ENCODE results near the gene ARHGAP26.

ARHGAP26 gene

GRCh38 chr5:142805339-142805738 is 35.2 kb downstream of the ARHGAP26 start:
- intact Hi-C loops (cut with DNase I) = no loop called here
- DNase-seq = no peak

- intact Hi-C loops (cut with DNase I) = no loop called here
- DNase-seq = no peak
Observed at GRCh38 chr5:142806841-142807267, 36.7 kb downstream of the ARHGAP26 start.

GRCh38 chr5:142807372-142807911 is 37.3 kb downstream of the ARHGAP26 start:
- peak in 4 of 42 donors; percentile 11 to 46 (median 27) for DNase-seq
- intact Hi-C loops (cut with DNase I) = no loop called here

GRCh38 chr5:142808878-142809598 is 38.9 kb downstream of the ARHGAP26 start:
- peak in 3 of 42 donors; percentile 20 to 32 (median 27) for DNase-seq
- intact Hi-C loops (cut with DNase I) = no loop called here

- intact Hi-C loops (cut with DNase I) = no loop called here
- no peak for DNase-seq
Observed at GRCh38 chr5:142810081-142810480, 39.9 kb downstream of the ARHGAP26 start.

GRCh38 chr5:142810743-142811290 is 40.6 kb downstream of the ARHGAP26 start:
- intact Hi-C loops (cut with DNase I) = no loop called here
- peak in 2 of 42 donors; percentile 17 to 37 for DNase-seq

GRCh38 chr5:142811866-142812557 is 41.8 kb downstream of the ARHGAP26 start:
- intact Hi-C loops (cut with DNase I) = no loop called here
- no peak for DNase-seq

GRCh38 chr5:142813220-142813619 is 43.0 kb downstream of the ARHGAP26 start:
- DNase-seq = no peak
- intact Hi-C loops (cut with DNase I) = no loop called here

GRCh38 chr5:142814122-142814521 is 43.9 kb downstream of the ARHGAP26 start:
- no peak for DNase-seq
- intact Hi-C loops (cut with DNase I) = no loop called here

- DNase-seq = no peak
- intact Hi-C loops (cut with DNase I) = no loop called here
Observed at GRCh38 chr5:142815469-142815868, 45.3 kb downstream of the ARHGAP26 start.

GRCh38 chr5:142816531-142817430 is 46.6 kb downstream of the ARHGAP26 start:
- peak in 41 of 42 donors; percentile 28 to 87 (median 62) for DNase-seq

GRCh38 chr5:142817949-142818431 is 47.8 kb downstream of the ARHGAP26 start:
- DNase-seq = peak in 1 of 42 donors; percentile 9
- intact Hi-C loops (cut with DNase I) = no loop called here

More at GRCh38 chr5:142816531-142817430, 46.6 kb downstream of the ARHGAP26 start:
- intact Hi-C loops (cut with DNase I) = no loop called here

- no peak for DNase-seq
- intact Hi-C loops (cut with DNase I) = no loop called here
Observed at GRCh38 chr5:142819292-142819691, 49.1 kb downstream of the ARHGAP26 start.

GRCh38 chr5:142819825-142820224 is 49.6 kb downstream of the ARHGAP26 start:
- intact Hi-C loops (cut with DNase I) = no loop called here
- DNase-seq = no peak

- intact Hi-C loops (cut with DNase I) = no loop called here
- no peak for DNase-seq
Observed at GRCh38 chr5:142820447-142820846, 50.3 kb downstream of the ARHGAP26 start.

- intact Hi-C loops (cut with DNase I) = no loop called here
- DNase-seq = no peak
Observed at GRCh38 chr5:142821034-142821732, 51.0 kb downstream of the ARHGAP26 start.

GRCh38 chr5:142821733-142822487 is 51.7 kb downstream of the ARHGAP26 start:
- intact Hi-C loops (cut with DNase I) = no loop called here
- DNase-seq = peak in 2 of 42 donors; percentile 41 to 47

All from head of caudate nucleus (tissue), 42 donors.